Activated CD4-positive, alpha-beta memory T cell treated with anti-CD3 and anti-CD28 coated beads for 36 hours (primary cell): ENCODE data around the gene RRP12. TPM values are rescaled to one million over a fixed set of nuclear protein-coding genes. Genes with fewer than 3 reads are reported as not detected.

Source experiments
- CTCF ChIA-PET: fragments of 350-600 bp; sonication (Branson Sonifier 250); formaldehyde crosslinking; loops from one replicate; lab custom pipeline; 2021; ENCODE audit warnings: antibody characterized with exemption, inconsistent platforms; lab: Charles Lee
- POLR2A ChIA-PET: fragments of 350-600 bp; sonication (Branson Sonifier 250); formaldehyde crosslinking; loops from one replicate; lab custom pipeline; 2021; ENCODE audit warnings: antibody characterized with exemption; lab: Charles Lee
- DNase-seq: peaks from one replicate; pipeline ENCODE4 v3.0.0-alpha.2; 2020
- H3K27ac Mint-ChIP-seq: one replicate; pipeline ENCODE4 v1.8.0; 2021; ENCODE audit warnings: mixed read lengths
- H3K27me3 Mint-ChIP-seq: one replicate; pipeline ENCODE4 v1.8.0; 2021; ENCODE audit warnings: mixed read lengths
- H3K36me3 Mint-ChIP-seq: one replicate; pipeline ENCODE4 v1.8.0; 2021; ENCODE audit warnings: mixed read lengths
- H3K4me1 Mint-ChIP-seq: one replicate; pipeline ENCODE4 v1.8.0; 2021; ENCODE audit warnings: low read depth, mixed read lengths
- H3K4me3 Mint-ChIP-seq: one replicate; pipeline ENCODE4 v1.8.0; 2021; ENCODE audit warnings: mild to moderate bottlenecking, mixed read lengths
- H3K9me3 Mint-ChIP-seq: one replicate; pipeline ENCODE4 v1.8.0; 2021; ENCODE audit warnings: mixed read lengths
- intact Hi-C: fragments of 100-400 bp; cut with micrococcal nuclease; formaldehyde crosslinking; loops from one replicate; pipeline ENCODE4 v1.15.1; 2023
- total RNA-seq, 2 experiments: library from RNA; stranded (reverse); gene quantifications; one replicate each; pipeline ENCODE4 v1.2.3, GENCODE V29; 2021

Gene RRP12, protein sequence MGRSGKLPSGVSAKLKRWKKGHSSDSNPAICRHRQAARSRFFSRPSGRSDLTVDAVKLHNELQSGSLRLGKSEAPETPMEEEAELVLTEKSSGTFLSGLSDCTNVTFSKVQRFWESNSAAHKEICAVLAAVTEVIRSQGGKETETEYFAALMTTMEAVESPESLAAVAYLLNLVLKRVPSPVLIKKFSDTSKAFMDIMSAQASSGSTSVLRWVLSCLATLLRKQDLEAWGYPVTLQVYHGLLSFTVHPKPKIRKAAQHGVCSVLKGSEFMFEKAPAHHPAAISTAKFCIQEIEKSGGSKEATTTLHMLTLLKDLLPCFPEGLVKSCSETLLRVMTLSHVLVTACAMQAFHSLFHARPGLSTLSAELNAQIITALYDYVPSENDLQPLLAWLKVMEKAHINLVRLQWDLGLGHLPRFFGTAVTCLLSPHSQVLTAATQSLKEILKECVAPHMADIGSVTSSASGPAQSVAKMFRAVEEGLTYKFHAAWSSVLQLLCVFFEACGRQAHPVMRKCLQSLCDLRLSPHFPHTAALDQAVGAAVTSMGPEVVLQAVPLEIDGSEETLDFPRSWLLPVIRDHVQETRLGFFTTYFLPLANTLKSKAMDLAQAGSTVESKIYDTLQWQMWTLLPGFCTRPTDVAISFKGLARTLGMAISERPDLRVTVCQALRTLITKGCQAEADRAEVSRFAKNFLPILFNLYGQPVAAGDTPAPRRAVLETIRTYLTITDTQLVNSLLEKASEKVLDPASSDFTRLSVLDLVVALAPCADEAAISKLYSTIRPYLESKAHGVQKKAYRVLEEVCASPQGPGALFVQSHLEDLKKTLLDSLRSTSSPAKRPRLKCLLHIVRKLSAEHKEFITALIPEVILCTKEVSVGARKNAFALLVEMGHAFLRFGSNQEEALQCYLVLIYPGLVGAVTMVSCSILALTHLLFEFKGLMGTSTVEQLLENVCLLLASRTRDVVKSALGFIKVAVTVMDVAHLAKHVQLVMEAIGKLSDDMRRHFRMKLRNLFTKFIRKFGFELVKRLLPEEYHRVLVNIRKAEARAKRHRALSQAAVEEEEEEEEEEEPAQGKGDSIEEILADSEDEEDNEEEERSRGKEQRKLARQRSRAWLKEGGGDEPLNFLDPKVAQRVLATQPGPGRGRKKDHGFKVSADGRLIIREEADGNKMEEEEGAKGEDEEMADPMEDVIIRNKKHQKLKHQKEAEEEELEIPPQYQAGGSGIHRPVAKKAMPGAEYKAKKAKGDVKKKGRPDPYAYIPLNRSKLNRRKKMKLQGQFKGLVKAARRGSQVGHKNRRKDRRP (N-terminal part only)
- total RNA-seq = 10 to 100 TPM; 40.4 to 41.8 TPM

DNA sequence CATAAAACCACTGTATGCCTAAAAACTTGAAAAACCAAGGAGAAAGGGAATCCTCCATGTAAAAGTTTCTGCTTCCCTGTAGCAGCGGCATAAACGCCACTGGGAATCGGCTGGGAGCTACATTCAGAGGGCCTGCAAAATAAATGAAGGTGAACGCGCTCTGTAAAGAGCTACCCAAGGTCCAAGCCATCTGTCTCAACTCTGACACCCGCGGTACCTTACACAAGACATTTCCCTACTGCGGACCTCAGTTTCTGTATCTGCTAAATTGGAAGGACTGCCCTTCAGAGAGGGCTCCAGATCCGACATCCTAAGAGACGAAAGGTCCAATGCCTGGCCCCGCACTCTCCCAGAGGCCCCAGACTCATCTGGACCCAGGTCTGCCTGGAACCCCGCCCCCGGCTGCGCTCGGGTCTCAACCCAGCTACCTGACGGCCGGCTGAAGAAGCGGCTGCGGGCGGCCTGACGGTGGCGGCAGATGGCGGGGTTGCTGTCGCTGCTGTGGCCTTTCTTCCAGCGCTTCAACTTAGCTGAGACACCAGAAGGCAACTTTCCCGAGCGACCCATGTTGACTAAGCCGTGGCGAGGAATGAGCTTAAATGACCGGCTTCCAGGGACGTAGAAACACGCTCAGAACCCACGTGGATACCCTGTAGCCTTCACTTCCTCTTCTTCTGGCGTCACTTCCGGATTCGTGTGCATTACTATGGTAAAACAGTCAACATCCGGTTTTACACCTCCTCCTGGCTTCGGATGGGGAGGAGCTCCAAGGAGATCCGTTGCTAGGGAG, at the start of gene RRP12:
Gene RRP12, minus strand, starts transcription at position 676 of the 790 bp plus-strand sequence. Its CDS starts 109 bp downstream, at position 567.
- H3K27ac Mint-ChIP-seq = peak within 1 kb of the TSS; percentile 88
- CTCF ChIA-PET = interaction anchor here (0.7 to 16.2 kb wide), 19 partner anchors 8 to 328 kb away, joined by 3 to 194 read pairs (median 5); partner anchors contain the start of genes FRAT1 and PGAM1

DNA sequence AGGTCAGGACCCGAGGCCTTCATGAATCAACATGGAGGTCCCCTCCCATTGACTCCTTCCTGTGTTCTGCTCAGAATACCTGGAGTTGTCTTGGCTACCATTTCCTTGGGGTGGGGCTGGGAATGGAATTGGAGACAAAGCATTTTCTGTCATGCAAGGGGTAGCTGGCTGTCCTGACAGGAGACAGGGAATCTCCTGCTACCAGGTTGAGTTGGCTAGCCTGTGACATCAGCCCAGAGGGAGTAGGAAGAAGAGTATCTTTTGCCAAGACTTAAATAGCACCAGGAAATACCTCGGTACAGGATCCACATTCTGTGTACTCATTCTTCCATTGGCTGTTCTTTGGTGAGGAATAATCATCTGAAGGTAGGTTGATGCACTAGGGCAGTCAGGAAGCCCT, 49.7 kb upstream of the RRP12 start:
- Mint-ChIP-seq H3K9me3 (no peaks in the 10 kb centered on the region), H3K27me3 (no peaks in the 10 kb centered on the region), H3K4me3 (no peak overlapping the region), H3K4me1 (peaks cover 73% of the 10 kb centered on the region), H3K27ac (peak overlapping the region; percentile 21), H3K36me3 (peaks cover 25% of the 10 kb centered on the region)
- CTCF ChIA-PET = no interaction called here
- intact Hi-C loops = no loop called here
- no peak for DNase-seq
- POLR2A ChIA-PET = no interaction called here

More for the DNA sequence above, at the start of gene RRP12:
- intact Hi-C loops = loop anchor here (1.0 to 5.0 kb wide), 5 partner anchors 45 to 814 kb away; partner anchors contain the start of genes ARHGAP19, EXOSC1, FRAT2 and MMS19
- Mint-ChIP-seq H3K9me3 (no peaks in the 10 kb centered on the region), H3K27me3 (no peaks in the 10 kb centered on the region), H3K4me1 (peaks cover 10% of the 10 kb centered on the region), H3K4me3 (peak within 1 kb of the TSS; percentile 93), H3K36me3 (peaks cover 8% of the 10 kb centered on the region)
- POLR2A ChIA-PET = interaction anchor here (0.6 to 3.1 kb wide), 15 partner anchors 13 to 196 kb away, joined by 3 to 48 read pairs (median 6); partner anchors contain the start of genes FRAT1, FRAT2, PGAM1 and UBTD1
- DNase-seq = peak; percentile 88

DNA sequence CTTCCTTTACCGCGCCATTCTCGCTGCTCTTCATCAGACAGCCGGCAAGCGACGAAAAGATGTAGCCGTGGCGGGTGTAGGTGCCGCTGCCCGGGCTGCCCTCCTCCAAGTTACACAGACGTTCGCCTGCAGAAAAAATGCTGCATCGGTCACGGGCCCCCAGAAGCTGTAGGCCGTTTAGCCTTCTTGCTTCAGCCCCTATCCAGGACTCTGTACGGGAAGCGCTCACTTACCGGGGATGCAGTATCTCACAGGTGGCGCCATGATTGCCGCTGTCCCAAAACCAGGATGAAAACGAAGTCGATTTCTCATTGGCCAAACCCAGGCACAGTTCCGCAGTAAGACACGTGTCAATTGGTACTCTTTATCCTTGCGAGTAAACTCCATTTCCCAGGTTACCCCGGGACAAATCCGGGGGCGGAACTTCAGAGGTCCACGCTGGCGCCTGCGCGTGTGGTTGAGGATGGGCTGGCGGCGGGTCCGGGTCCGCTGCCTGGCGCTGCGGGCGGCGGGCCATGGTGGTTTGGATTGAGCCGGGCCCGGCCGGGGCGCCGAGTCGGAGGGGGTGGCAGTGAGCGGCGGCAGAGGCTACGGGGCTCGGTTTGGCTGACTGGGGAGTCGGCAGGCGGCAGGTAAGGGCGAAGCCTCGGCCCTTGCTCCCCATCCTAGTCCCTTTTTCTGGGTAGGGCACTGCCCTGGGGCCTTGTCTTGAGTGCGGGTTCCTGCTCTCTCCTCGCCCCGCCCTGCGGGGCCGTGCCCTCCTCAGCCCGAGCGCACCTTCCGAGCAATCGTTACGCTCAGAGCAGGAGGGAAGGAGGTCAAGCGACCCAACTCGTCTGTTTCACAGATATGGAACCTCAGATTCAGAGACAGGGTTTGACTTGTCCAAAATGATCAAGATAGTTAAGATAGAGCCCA, 44.8 kb upstream of the RRP12 start, which contains the start of the genes EXOSC1 and ZDHHC16:
Gene EXOSC1, minus strand, starts transcription at position 285 of the 918 bp plus-strand sequence. Its CDS starts 21 bp downstream, at position 264.
Gene ZDHHC16, plus strand, starts transcription at position 454 of the 918 bp plus-strand sequence. CDS start 5,501 bp downstream, outside the sequence.
- ChIA-PET CTCF (interaction anchor here (1.0 to 4.4 kb wide), 11 partner anchors 11 to 45 kb away, joined by 3 to 57 read pairs (median 9); partner anchors contain the start of genes PGAM1 and RRP12), POLR2A (interaction anchor here (1.1 to 4.2 kb wide), 8 partner anchors 9 to 45 kb away, joined by 3 to 70 read pairs (median 18); partner anchors contain the start of gene RRP12)
- peaks cover 57% of the 10 kb centered on the region for H3K4me1 Mint-ChIP-seq
- intact Hi-C loops = loop anchor here (1.0 kb wide), 3 partner anchors 8 to 52 kb away; partner anchors contain the start of genes MMS19, RRP12 and UBTD1
- peak within 1 kb of the TSS; percentile 58 for H3K27ac Mint-ChIP-seq
- peak within 1 kb of the TSS; percentile 99 for H3K4me3 Mint-ChIP-seq
- no peaks in the 10 kb centered on the region for H3K27me3 Mint-ChIP-seq
- H3K36me3 Mint-ChIP-seq = peaks cover 21% of the 10 kb centered on the region
- no peaks in the 10 kb centered on the region for H3K9me3 Mint-ChIP-seq
- DNase-seq = peak; percentile 96

DNA sequence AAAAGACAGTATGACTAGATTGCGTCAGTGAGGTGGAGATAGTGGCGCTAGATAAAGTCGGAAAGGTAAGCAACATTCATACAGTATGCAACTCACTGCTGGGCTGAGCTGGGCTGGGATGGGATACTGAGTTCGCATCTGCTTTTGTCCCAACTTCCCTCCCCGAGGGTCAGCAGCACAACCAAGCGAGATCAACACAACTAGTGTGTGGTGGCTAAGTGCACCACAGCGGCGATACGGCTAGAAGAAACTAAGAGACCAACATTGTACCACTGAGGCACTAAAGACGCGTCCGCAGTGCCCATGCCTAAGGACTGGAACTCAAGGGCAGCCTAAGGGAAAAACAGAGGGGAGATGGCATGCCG, 44.2 kb upstream of the RRP12 start:
- Mint-ChIP-seq H3K4me3 (peak overlapping the region; percentile 99), H3K4me1 (peaks cover 50% of the 10 kb centered on the region), H3K27ac (peak overlapping the region; percentile 58), H3K27me3 (no peaks in the 10 kb centered on the region), H3K9me3 (no peaks in the 10 kb centered on the region), H3K36me3 (peaks cover 24% of the 10 kb centered on the region)
- ChIA-PET CTCF (interaction anchor here (1.0 to 4.4 kb wide), 12 partner anchors 11 to 44 kb away, joined by 3 to 57 read pairs (median 8); partner anchors contain the start of genes PGAM1 and RRP12), POLR2A (interaction anchor here (1.1 to 4.2 kb wide), 12 partner anchors 8 to 54 kb away, joined by 3 to 70 read pairs (median 8); partner anchors contain the start of genes MMS19, RRP12 and UBTD1)
- DNase-seq = no peak
- intact Hi-C loops = no loop called here

DNA sequence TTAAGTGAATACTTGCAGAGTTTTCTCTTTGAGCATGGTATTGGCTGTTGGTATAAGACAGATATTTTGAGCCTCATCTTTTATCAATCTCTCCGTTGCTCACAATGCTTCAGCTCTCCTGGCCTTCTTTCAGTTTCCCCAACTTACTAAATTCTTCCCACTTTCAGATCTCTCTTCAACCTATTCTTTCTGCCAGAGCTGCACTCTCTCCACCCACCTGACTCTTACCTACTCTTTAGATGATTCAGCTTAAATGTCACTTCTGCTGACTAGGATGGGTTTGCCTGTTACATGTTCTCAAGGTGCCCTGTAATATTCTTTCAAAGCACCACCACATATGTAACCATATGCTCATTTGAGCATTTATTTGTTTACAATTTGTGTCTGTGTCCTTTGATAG, 43.1 kb upstream of the RRP12 start:
- no peaks in the 10 kb centered on the region for H3K27me3 Mint-ChIP-seq
- peak overlapping the region; percentile 99 for H3K4me3 Mint-ChIP-seq
- no peak for DNase-seq
- CTCF ChIA-PET = interaction anchor here (1.0 to 4.4 kb wide), 12 partner anchors 9 to 116 kb away, joined by 4 to 57 read pairs (median 8); partner anchors contain the start of genes PGAM1 and RRP12
- POLR2A ChIA-PET = interaction anchor here (0.6 to 4.2 kb wide), 13 partner anchors 8 to 55 kb away, joined by 3 to 70 read pairs (median 7); partner anchors contain the start of genes MMS19, RRP12 and UBTD1
- intact Hi-C loops = loop anchor here (1.0 kb wide), 3 partner anchors 16 to 37 kb away; no protein-coding TSS in a partner anchor
- H3K36me3 Mint-ChIP-seq = peaks cover 28% of the 10 kb centered on the region
- H3K9me3 Mint-ChIP-seq = no peaks in the 10 kb centered on the region
- H3K4me1 Mint-ChIP-seq = peaks cover 47% of the 10 kb centered on the region
- peak overlapping the region; percentile 58 for H3K27ac Mint-ChIP-seq

DNA sequence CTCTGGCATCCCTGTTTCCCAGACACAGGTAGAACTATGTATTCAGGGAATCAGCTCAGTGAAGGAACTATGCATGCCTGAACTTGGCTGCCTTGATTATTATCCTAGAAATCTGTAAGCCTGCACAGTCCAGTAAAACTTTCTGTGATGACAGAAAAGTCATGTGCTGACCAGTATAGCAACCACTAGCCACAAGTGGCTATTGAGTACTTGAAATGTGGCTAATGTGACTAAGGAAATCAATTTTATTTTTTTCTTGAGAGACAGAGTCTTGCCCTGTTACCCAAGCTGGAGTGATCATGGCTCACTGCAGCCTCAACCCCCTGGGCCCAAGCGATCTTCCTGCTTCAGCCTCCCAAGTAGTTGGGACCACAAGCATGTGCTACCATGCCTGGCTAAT, 41.1 kb upstream of the RRP12 start:
- intact Hi-C loops = no loop called here
- peaks cover 35% of the 10 kb centered on the region for H3K36me3 Mint-ChIP-seq
- no peaks in the 10 kb centered on the region for H3K9me3 Mint-ChIP-seq
- CTCF ChIA-PET = interaction anchor here (4.4 kb wide), 1 partner anchor 33 kb away, joined by 57 read pairs; no protein-coding TSS in a partner anchor
- no peaks in the 10 kb centered on the region for H3K27me3 Mint-ChIP-seq
- no peak for DNase-seq
- H3K27ac Mint-ChIP-seq = no peak overlapping the region
- H3K4me1 Mint-ChIP-seq = peaks cover 30% of the 10 kb centered on the region
- POLR2A ChIA-PET = interaction anchor here (0.6 to 4.2 kb wide), 3 partner anchors 8 to 250 kb away, joined by 3 to 37 read pairs (median 4); partner anchors contain the start of gene PGAM1
- H3K4me3 Mint-ChIP-seq = no peak overlapping the region

DNA sequence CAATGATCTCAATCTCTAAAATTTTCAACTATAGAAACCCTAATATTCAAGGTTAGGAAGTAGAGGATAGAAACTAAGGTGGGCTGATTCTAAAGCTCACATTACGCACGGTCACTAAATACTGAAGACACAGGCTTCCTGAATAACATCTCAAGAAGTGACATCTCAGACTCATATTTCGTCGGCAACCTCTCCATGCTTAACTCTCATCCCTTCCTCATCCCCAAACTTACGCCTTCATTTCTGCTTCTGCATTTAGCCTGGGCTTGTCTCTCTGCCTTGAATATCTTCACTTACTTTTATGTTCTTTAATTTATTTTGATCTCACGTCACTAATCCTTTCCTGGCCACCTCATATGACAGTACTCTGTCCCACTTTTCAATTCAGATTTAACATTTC, 34.1 kb upstream of the RRP12 start:
- POLR2A ChIA-PET = interaction anchor here (1.8 to 2.9 kb wide), 4 partner anchors 8 to 34 kb away, joined by 4 to 37 read pairs (median 14); partner anchors contain the start of gene RRP12
- CTCF ChIA-PET = interaction anchor here (0.6 to 2.5 kb wide), 3 partner anchors 10 to 31 kb away, joined by 3 to 13 read pairs (median 7); no protein-coding TSS in a partner anchor
- peaks cover 14% of the 10 kb centered on the region for H3K4me1 Mint-ChIP-seq
- no peaks in the 10 kb centered on the region for H3K27me3 Mint-ChIP-seq
- no peak for DNase-seq
- H3K9me3 Mint-ChIP-seq = no peaks in the 10 kb centered on the region
- no peak overlapping the region for H3K27ac Mint-ChIP-seq
- H3K36me3 Mint-ChIP-seq = peaks cover 52% of the 10 kb centered on the region
- intact Hi-C loops = no loop called here
- no peak overlapping the region for H3K4me3 Mint-ChIP-seq

DNA sequence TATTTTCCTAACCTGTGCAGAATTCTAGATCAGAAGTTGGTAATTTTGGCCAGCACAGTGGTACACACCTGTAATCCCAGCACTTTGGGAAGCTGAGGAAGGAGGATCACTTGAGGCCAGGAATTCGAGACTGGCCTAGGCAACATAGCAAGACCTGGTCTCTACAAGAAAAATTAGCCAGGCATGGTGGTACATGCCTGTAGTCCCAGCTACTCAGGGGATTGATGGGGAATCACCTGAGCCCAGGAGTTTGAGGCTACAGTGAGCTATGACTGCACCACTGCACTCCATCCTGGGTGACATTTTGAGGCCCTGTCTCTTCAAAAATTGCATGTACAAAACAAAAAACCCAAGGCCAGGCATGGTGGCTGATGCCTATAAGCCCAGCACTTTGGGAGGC, 33.4 kb upstream of the RRP12 start:
- no peak for DNase-seq
- Mint-ChIP-seq H3K27me3 (no peaks in the 10 kb centered on the region), H3K9me3 (no peaks in the 10 kb centered on the region), H3K4me3 (no peak overlapping the region), H3K4me1 (peaks cover 18% of the 10 kb centered on the region), H3K36me3 (peaks cover 54% of the 10 kb centered on the region), H3K27ac (peak overlapping the region; percentile 86)
- ChIA-PET CTCF (interaction anchor here (0.6 to 2.5 kb wide), 7 partner anchors 10 to 33 kb away, joined by 3 to 13 read pairs (median 3); partner anchors contain the start of gene RRP12), POLR2A (interaction anchor here (0.7 to 2.9 kb wide), 6 partner anchors 9 to 33 kb away, joined by 3 to 37 read pairs (median 8); partner anchors contain the start of gene RRP12)
- intact Hi-C loops = no loop called here

DNA sequence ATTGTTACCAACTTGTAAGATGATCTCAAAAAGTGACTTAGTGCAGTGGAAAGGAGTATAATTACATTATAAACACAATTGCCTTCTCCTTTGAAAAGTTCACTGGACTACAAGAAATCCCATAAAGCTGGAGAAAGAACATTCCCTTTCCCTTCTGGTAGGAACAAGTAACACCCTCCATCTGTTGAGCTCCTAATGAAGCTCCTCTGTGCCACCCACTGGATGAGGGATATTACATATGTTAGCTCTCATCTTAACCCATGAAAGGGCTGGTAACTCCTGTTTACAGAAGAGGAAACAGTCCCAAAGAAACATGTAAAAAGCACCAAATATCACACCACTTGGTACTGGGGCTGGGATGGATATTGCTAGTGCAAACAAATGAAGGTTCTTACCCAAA, 32.9 kb upstream of the RRP12 start:
- Mint-ChIP-seq H3K27me3 (no peaks in the 10 kb centered on the region), H3K9me3 (no peaks in the 10 kb centered on the region), H3K4me1 (peaks cover 23% of the 10 kb centered on the region), H3K36me3 (peaks cover 58% of the 10 kb centered on the region), H3K4me3 (no peak overlapping the region), H3K27ac (peak overlapping the region; percentile 86)
- no peak for DNase-seq
- intact Hi-C loops = no loop called here
- ChIA-PET POLR2A (interaction anchor here (0.7 to 2.9 kb wide), 6 partner anchors 9 to 33 kb away, joined by 3 to 37 read pairs (median 8); partner anchors contain the start of gene RRP12), CTCF (interaction anchor here (0.9 to 2.5 kb wide), 6 partner anchors 11 to 33 kb away, joined by 3 to 13 read pairs (median 4); partner anchors contain the start of gene RRP12)
